ENCODE measurements around the gene IGFBP7.

- TF ChIP-seq CTCF (conservative IDR thresholded peaks at IDR 0.05; ENCODE audit: low read length) (no peak), EZH2phosphoT487 (IDR thresholded peaks at IDR 0.05; ENCODE audit: borderline replicate concordance, low read depth, low read length) (no peak)
Measured at GRCh38 chr4:56981795-56982201, 128.4 kb downstream of the IGFBP7 start.
